Neuronal stem cell (in vitro differentiated cells): ENCODE results near the gene MXRA8.

Source experiments
- DNase-seq: peaks from one replicate; pipeline ENCODE4 v3.0.0-alpha.2; 2013; ENCODE audit warnings: low spot score
- H2AFZ ChIP-seq: one replicate; pipeline ENCODE4 v1.6.1; 2013; ENCODE audit warnings: mild to moderate bottlenecking, low read length, inconsistent platforms
- H2AK5ac ChIP-seq: 2 replicates; pipeline ENCODE4 v1.6.1; 2013; ENCODE audit warnings: low read depth, mild to moderate bottlenecking, inconsistent platforms, low read length, moderate library complexity, mixed read lengths
- H2BK120ac ChIP-seq: 2 replicates; pipeline ENCODE4 v1.6.1; 2013; ENCODE audit warnings: low read depth, mild to moderate bottlenecking, inconsistent platforms, low read length, moderate library complexity, mixed read lengths
- H2BK12ac ChIP-seq: one replicate; pipeline ENCODE4 v1.6.1; 2013; ENCODE audit warnings: low read length, inconsistent platforms
- H2BK15ac ChIP-seq: 2 replicates; pipeline ENCODE4 v1.6.1; 2013; ENCODE audit warnings: mild to moderate bottlenecking, low read length, inconsistent platforms, mixed read lengths
- H2BK5ac ChIP-seq: one replicate; pipeline ENCODE4 v1.6.1; 2013; ENCODE audit warnings: inconsistent platforms, mild to moderate bottlenecking, low read length, moderate library complexity
- H3K14ac ChIP-seq: one replicate; pipeline ENCODE4 v1.6.1; 2013; ENCODE audit warnings: low read length, inconsistent platforms
- H3K18ac ChIP-seq: 2 replicates; pipeline ENCODE4 v1.6.1; 2013; ENCODE audit warnings: low read length, inconsistent platforms
- H3K23ac ChIP-seq: 2 replicates; pipeline ENCODE4 v1.6.1; 2013; ENCODE audit warnings: low read depth, mild to moderate bottlenecking, mixed read lengths, low read length, inconsistent platforms; ENCODE audit not compliant: poor library complexity
- H3K27ac ChIP-seq: replicated peaks from 3 replicates; pipeline ENCODE4 v1.5.1; 2013; ENCODE audit warnings: low read length, inconsistent platforms
- H3K27me3 ChIP-seq, 3 experiments: 2 replicates each; pipeline ENCODE4 v1.6.1; 2013; ENCODE audit warnings: low read length in 3 of 3, mild to moderate bottlenecking in 2 of 3, inconsistent platforms in 1 of 3, low read depth in 1 of 3, mixed read lengths in 1 of 3, moderate library complexity in 1 of 3; ENCODE audit not compliant: control insufficient read depth in 3 of 3, insufficient read depth in 3 of 3
- H3K36me3 ChIP-seq, 2 donors: replicated peaks in 1 of 2; 2 replicates each; pipeline ENCODE4 v1.6.1; 2013; ENCODE audit warnings: low read length in 2 of 2; ENCODE audit not compliant: control insufficient read depth in 2 of 2, insufficient read depth in 2 of 2
- H3K4ac ChIP-seq: 2 replicates; pipeline ENCODE4 v1.6.1; 2013; ENCODE audit warnings: inconsistent platforms, mild to moderate bottlenecking, low read length, moderate library complexity
- H3K4me1 ChIP-seq, 2 donors: 1 replicate in 1 of 2; 2 replicates in 1 of 2; pipeline ENCODE4 v1.6.1; 2013; ENCODE audit warnings: low read length in 2 of 2, low read depth in 1 of 2; ENCODE audit not compliant: control insufficient read depth in 2 of 2, insufficient read depth in 1 of 2
- H3K4me2 ChIP-seq: one replicate; pipeline ENCODE4 v1.6.1; 2013; ENCODE audit warnings: mild to moderate bottlenecking, low read length, inconsistent platforms; ENCODE audit not compliant: insufficient read depth, poor library complexity, severe bottlenecking
- H3K4me3 ChIP-seq, 2 donors: 2 replicates each; pipeline ENCODE4 v1.5.1; 2013; ENCODE audit warnings: low read length in 2 of 2, mild to moderate bottlenecking in 2 of 2, inconsistent platforms in 1 of 2, moderate library complexity in 1 of 2
- H3K79me1 ChIP-seq: one replicate; pipeline ENCODE4 v1.6.1; 2013; ENCODE audit warnings: low read depth, mild to moderate bottlenecking, inconsistent platforms, low read length, moderate library complexity
- H3K9ac ChIP-seq: one replicate; pipeline ENCODE4 v1.6.1; 2013; ENCODE audit warnings: mild to moderate bottlenecking, low read depth, low read length, inconsistent platforms; ENCODE audit not compliant: poor library complexity
- H3K9me3 ChIP-seq, 2 donors: replicated peaks in 1 of 2; 2 replicates each; pipeline versions ENCODE3 to v1.6.1; 2013; ENCODE audit warnings: low read length in 2 of 2, mild to moderate bottlenecking in 2 of 2, inconsistent platforms in 1 of 2, low read depth in 1 of 2, mixed read lengths in 1 of 2, moderate library complexity in 1 of 2; ENCODE audit not compliant: control insufficient read depth in 2 of 2, insufficient read depth in 1 of 2
- H4K8ac ChIP-seq: one replicate; pipeline ENCODE4 v1.6.1; 2013; ENCODE audit warnings: low read depth, mild to moderate bottlenecking, inconsistent platforms, low read length, moderate library complexity
- H4K91ac ChIP-seq: one replicate; pipeline ENCODE4 v1.6.1; 2013; ENCODE audit warnings: low read length, low read depth, mild to moderate bottlenecking, inconsistent platforms; ENCODE audit not compliant: poor library complexity
- WGBS, 2 donors: extraction: QIAGEN DNeasy Blood & Tissue Kit; methylation state at CpG; one replicate each; pipeline ENCODE4 v1.1.7; 2013; ENCODE audit warnings: missing lambda C conversion rate in 2 of 2, mixed read lengths in 1 of 2; ENCODE audit not compliant: insufficient read length in 2 of 2, insufficient replicate concordance in 1 of 2; ENCODE audit errors: extremely low coverage in 2 of 2; 5-methylcytosine and 5-hydroxymethylcytosine counted together

The MXRA8 gene

DNA sequence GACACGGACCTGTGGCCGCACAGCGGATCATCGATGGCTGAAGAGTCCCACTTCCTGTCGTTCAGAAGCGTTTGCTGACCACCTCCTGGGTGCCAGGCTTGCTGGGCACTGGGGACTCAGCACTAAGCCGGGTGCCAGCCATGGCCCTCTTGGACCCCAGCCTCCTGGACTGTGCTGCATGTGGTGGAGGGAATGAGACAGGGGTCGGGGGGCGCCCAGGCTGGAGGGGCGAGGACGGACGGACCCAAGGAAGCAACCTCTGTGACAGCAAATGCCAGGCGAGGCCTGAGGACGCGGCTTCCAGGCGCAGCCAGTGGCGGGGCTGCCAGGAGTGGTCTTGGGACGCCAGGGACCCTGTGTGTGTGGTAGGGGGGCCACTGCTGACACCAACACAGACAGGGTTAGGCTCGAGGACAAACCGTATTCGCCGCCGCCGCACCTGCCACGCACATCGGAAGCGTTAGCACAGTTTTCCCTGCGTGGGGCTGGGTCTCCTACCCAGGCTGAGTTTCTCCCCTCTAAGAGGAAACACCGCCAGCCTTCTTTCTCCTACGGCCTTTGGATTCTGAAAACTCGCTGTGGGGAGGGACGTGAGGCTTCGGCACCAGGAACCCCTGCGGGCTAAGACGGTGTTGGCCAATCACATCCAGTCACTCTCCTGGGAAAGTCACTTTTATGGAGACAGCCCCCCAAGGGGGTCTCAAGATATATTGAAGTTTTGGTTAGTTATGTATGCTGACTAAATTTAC lies 3.1 kb upstream of the MXRA8 start:
- WGBS, 2 donors = no CpG with 5 or more reads among the region's 35 CpGs
- Histone ChIP-seq H3K27me3 (no peaks in the 10 kb centered on the region), H3K23ac (peak overlapping the region; percentile 70), H3K14ac (peak overlapping the region; percentile 28), H3K36me3 (no peaks in the 10 kb centered on the region), H3K4me3 (no peak overlapping the region), H3K4me1 (peaks cover 43 to 54% of the 10 kb centered on the region in 2 donors), H2AK5ac (peak overlapping the region; percentile 63), H3K4ac (no peak overlapping the region), H3K27ac (peak overlapping the region; percentile 88), H3K9me3 (peaks cover 5% of the 10 kb centered on the region in 2 donors), H2BK12ac (peak overlapping the region; percentile 99), H3K18ac (peak overlapping the region; percentile 83), H4K91ac (peak overlapping the region; percentile 74), H2BK5ac (peak overlapping the region; percentile 26), H2AFZ (no peak overlapping the region), H3K9ac (peak overlapping the region; percentile 80), H3K79me1 (peaks cover 3% of the 10 kb centered on the region), H4K8ac (no peak overlapping the region), H3K4me2 (no peak overlapping the region), H2BK15ac (peak overlapping the region; percentile 94), H2BK120ac (no peak overlapping the region)
- no peak for DNase-seq

DNA sequence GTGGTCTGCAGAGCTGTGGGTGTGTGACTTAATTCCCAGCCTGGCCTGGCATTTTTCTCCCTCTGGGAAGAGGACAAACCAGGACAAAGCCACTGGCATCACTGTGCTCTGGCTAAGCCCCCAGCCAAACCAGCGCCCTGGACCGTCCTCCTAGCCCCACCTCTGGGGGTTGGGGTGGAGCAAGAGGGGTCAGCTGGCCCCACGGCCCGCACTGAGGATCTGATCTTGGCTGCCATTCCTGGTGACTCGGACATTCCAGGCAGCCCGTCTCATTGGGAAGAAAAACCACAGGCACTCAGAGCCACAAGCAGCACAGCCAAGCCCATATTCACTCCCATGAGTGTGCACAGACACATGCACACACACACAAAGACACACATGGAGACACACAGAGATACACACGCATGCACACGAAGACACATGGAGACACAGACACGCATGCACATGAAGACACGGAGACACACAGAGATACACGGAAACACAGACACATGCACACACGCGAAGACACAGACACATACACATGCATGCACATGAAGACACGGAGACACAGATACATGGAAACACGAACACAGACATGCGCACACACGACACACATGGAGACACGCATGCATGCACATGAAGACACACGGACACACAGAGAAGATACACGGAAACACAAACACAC lies 2.3 kb upstream of the MXRA8 start:
- Histone ChIP-seq H3K4me2 (peak overlapping the region; percentile 15), H2AK5ac (peak overlapping the region; percentile 94), H3K4ac (peak overlapping the region; percentile 2), H2BK15ac (peak overlapping the region; percentile 94), H4K91ac (peak overlapping the region; percentile 31), H3K9me3 (no peaks in the 10 kb centered on the region), H3K23ac (peak overlapping the region; percentile 70), H2BK5ac (peak overlapping the region; percentile 70), H2BK120ac (no peak overlapping the region), H3K4me1 (peaks cover 43 to 54% of the 10 kb centered on the region in 2 donors), H2AFZ (no peak overlapping the region), H3K4me3 (no peak overlapping the region), H3K14ac (peak overlapping the region; percentile 28), H3K36me3 (no peaks in the 10 kb centered on the region), H3K79me1 (peaks cover 3% of the 10 kb centered on the region), H2BK12ac (peak overlapping the region; percentile 99), H3K27ac (peak overlapping the region; percentile 88), H3K27me3 (no peaks in the 10 kb centered on the region), H4K8ac (peak overlapping the region; percentile 94), H3K18ac (peak overlapping the region; percentile 83), H3K9ac (peak overlapping the region; percentile 80)
- DNase-seq = no peak
- no CpG with 5 or more reads among the region's 20 CpGs for WGBS, 2 donors

DNA sequence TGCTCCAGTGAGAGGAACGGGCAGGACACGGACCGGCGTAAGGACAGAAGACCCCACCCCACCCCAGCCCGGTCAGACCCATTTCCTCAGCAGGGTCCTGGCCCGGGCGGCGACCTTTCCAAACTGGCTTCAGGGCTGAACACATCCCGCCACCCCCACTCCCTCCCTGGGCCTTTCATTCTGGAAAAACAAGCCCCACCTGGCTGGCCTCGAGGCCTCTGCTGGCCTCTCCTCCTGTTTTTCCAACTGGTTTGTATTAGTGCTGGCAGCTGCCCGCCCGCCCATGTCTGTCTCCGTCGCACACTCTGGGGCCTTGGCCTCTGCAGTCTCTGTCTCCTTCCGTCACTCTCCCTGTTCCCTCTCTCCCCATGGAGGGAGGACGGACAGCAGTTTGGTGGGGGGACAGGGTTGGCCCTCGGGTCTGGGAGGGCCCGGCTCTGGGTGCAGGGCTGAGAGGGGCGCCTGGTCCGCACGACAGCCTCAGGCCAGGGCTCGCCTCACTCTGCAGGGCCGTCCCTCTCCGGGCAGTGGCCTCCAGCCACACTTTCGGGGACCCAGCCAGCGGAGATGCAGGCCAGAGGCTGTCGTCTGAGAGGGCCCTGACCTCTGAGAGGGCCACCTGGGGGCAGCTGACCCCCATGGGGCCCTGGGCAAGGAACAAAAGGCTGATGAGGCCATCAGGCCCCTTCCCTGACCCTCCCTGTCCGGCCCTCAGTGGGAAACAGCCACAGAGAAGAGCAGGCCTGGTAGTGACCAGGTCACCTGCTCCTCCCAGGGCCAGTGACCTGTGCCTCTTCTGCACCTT lies 1.5 kb upstream of the MXRA8 start:
- H2BK120ac ChIP-seq = no peak overlapping the region
- H3K4me3 ChIP-seq = peak overlapping the region in 1 of 2 donors; percentile 19
- DNase-seq = no peak

More for the DNA sequence above, 1.5 kb upstream of the MXRA8 start:
- Histone ChIP-seq H3K4ac (no peak overlapping the region), H3K18ac (peak overlapping the region; percentile 93), H3K27ac (peak overlapping the region; percentile 88), H2BK12ac (peak overlapping the region; percentile 87), H2AFZ (peak overlapping the region; percentile 74), H3K36me3 (no peaks in the 10 kb centered on the region), H4K8ac (no peak overlapping the region), H2AK5ac (peak overlapping the region; percentile 94), H3K4me1 (peaks cover 43 to 54% of the 10 kb centered on the region in 2 donors), H2BK5ac (peak overlapping the region; percentile 70), H4K91ac (no peak overlapping the region), H2BK15ac (peak overlapping the region; percentile 70), H3K79me1 (peaks cover 3% of the 10 kb centered on the region), H3K4me2 (no peak overlapping the region), H3K9me3 (no peaks in the 10 kb centered on the region), H3K27me3 (peaks cover 0 to 6% (median 4%) of the 10 kb centered on the region in 3 experiments), H3K9ac (peak overlapping the region; percentile 78), H3K14ac (peak overlapping the region; percentile 48), H3K23ac (no peak overlapping the region)
- no CpG with 5 or more reads among the region's 28 CpGs for WGBS, 2 donors
